Lower lobe of right lung (tissue), 2 donors: ENCODE results near the gene CAGE1. TPM values are rescaled to one million over a fixed set of nuclear protein-coding genes. Genes with fewer than 3 reads are reported as not detected.
A peak's percentile ranks its signal among the peaks of the same experiment; 100 is the strongest.

Source experiments
- ATAC-seq, 2 donors: fragments of 200-7000 bp; cut with Tn5 transposase; one replicate each; pipeline ENCODE4 v1.9.1; 2020 to 2022; ENCODE audit warnings: mild to moderate bottlenecking in 2 of 2, moderate library complexity in 2 of 2
- DNase-seq: peaks from one replicate; pipeline ENCODE4 v3.0.0-alpha.2; 2020
- H3K27ac ChIP-seq: fragments of 200-600 bp; one replicate; pipeline ENCODE4 v1.8.0; 2022
- H3K27me3 ChIP-seq: fragments of 200-600 bp; one replicate; pipeline ENCODE4 v1.8.0; 2022; ENCODE audit warnings: low read depth
- H3K36me3 ChIP-seq: fragments of 200-600 bp; one replicate; pipeline ENCODE4 v1.8.0; 2022; ENCODE audit warnings: mild to moderate bottlenecking
- H3K4me1 ChIP-seq: fragments of 200-600 bp; one replicate; pipeline ENCODE4 v1.8.0; 2022
- H3K4me3 ChIP-seq: fragments of 200-600 bp; one replicate; pipeline ENCODE4 v1.8.0; 2022; ENCODE audit warnings: mild to moderate bottlenecking
- H3K9me3 ChIP-seq: fragments of 200-600 bp; one replicate; pipeline ENCODE4 v1.8.0; 2022
- CTCF ChIP-seq: fragments of 200-600 bp; IDR thresholded peaks from one replicate; pipeline ENCODE4 v1.8.0; 2022; ENCODE audit warnings: antibody characterized with exemption, mild to moderate bottlenecking
- intact Hi-C: fragments of 100-400 bp; cut with DNase I; formaldehyde crosslinking; loops from one replicate; pipeline ENCODE4 v1.11.0; 2022
- total RNA-seq: library from RNA; stranded (reverse); fragmentation: NEBNext Ultra II Directional; extraction: Animal tissue kit (Norgen Biotek cat#: 25700); gene quantifications from one replicate; pipeline ENCODE4 v1.2.1, GENCODE V29; 2021
- donor health status: DM: no; HTN: yes; CAD: no; lungs with severe emphysema.

Gene CAGE1
- total RNA-seq, 1 donor from 2014 or later, result not detected

DNA sequence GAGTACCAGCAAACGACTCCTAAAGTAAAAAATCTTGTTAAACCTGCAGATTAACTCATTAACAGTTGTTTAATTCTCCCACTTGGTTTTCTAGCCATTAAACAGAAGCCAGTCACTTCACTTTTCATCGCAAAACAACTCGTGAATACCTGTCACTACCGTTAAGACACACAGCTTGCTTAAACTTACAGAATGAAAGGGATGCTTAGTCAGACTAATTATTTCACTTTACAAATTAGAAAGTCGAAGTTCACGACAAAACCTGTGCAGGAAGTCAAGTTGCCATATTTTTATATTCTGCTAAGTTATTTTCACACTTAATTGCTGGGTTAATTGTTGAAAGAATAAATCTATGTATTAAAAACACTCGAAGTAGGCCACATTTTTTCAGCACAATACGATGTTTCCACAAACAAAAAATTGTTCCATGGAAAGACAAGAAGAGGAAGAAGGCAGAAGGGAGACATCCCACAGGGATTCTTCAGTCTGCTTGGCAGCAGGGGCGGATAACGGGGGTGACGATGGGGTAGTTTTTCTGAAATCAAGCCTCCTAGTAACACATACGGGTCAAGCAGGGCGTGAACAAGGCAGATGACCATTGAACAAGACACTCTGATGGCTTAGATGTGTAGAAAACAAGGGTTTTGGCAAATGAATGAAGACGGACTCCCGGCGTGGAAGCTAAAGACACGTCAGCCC, 77.5 kb downstream of the CAGE1 start:
- no peak for TF ChIP-seq CTCF
- Histone ChIP-seq H3K9me3 (no peaks in the 10 kb centered on the region), H3K27me3 (no peaks in the 10 kb centered on the region), H3K36me3 (peaks cover 26% of the 10 kb centered on the region), H3K4me1 (peaks cover 41% of the 10 kb centered on the region), H3K27ac (peak overlapping the region; percentile 93), H3K4me3 (peak overlapping the region; percentile 96)
- peak in 1 of 2 donors; percentile 0 for ATAC-seq
- intact Hi-C loops, result no loop called here
- DNase-seq, result no peak

DNA sequence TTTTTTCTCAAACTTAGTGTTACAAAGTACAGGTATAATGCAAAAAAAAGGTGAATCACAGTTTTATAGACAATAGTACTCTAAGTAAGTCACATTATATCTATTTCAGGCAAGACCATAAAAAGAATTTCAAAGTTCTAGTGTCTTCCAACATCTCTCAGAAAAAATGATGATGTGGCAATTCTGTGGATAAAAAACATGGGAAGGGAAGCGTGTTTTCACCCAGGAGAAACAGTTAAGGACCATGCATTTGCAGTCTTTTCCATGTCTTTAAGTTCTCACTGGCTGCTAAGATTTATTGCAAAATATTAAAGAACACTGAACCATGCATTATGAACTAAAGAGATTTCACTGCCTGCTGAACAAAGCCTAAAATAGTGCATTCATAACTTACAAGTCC, 78.4 kb downstream of the CAGE1 start:
- H3K9me3 ChIP-seq, result no peaks in the 10 kb centered on the region
- H3K27ac ChIP-seq, result no peak overlapping the region
- H3K27me3 ChIP-seq, result no peaks in the 10 kb centered on the region
- peaks cover 35% of the 10 kb centered on the region for H3K36me3 ChIP-seq
- DNase-seq, result no peak
- no peak for TF ChIP-seq CTCF
- no peak for ATAC-seq
- peaks cover 41% of the 10 kb centered on the region for H3K4me1 ChIP-seq
- H3K4me3 ChIP-seq, result no peak overlapping the region
- intact Hi-C loops, result no loop called here

DNA sequence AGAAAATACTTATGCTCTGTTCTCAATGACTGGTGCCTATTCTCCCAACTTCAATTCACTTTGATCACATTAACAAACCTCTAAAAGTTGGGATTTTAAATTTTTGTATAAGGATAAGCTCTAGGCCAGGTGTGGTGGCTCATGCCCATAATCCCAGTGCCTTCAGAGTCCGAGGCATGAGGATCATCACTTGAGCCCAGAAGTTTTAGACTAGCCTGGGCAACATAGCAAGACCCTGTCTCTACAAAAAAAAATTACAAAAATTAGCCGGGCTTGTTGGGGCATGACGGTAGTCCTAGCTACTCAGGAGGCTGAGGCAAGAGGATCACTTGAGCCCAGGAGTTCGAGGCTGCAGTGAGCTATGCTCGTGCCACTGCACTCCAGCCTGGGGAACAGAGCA, 80.5 kb downstream of the CAGE1 start:
- no peak for ATAC-seq

GRCh38 chr6:7307533-7307932, 82.0 kb downstream of the CAGE1 start:
- Histone ChIP-seq H3K27me3 (no peaks in the 10 kb centered on the region), H3K4me3 (no peak overlapping the region), H3K36me3 (peaks cover 70% of the 10 kb centered on the region), H3K4me1 (peaks cover 40% of the 10 kb centered on the region), H3K27ac (no peak overlapping the region), H3K9me3 (no peaks in the 10 kb centered on the region)
- no peak for DNase-seq
- no peak for TF ChIP-seq CTCF
- ATAC-seq, result no peak
- intact Hi-C loops, result no loop called here

More for the DNA sequence above, 80.5 kb downstream of the CAGE1 start:
- no peak for DNase-seq
- no peak for TF ChIP-seq CTCF
- Histone ChIP-seq H3K36me3 (peaks cover 56% of the 10 kb centered on the region), H3K27me3 (no peaks in the 10 kb centered on the region), H3K4me1 (peaks cover 46% of the 10 kb centered on the region), H3K27ac (no peak overlapping the region), H3K9me3 (no peaks in the 10 kb centered on the region), H3K4me3 (no peak overlapping the region)
- intact Hi-C loops, result no loop called here

GRCh38 chr6:7304821-7305220, 84.7 kb downstream of the CAGE1 start:
- Histone ChIP-seq H3K27ac (no peak overlapping the region), H3K4me1 (peaks cover 21% of the 10 kb centered on the region), H3K27me3 (no peaks in the 10 kb centered on the region), H3K4me3 (no peak overlapping the region), H3K36me3 (peaks cover 97% of the 10 kb centered on the region), H3K9me3 (no peaks in the 10 kb centered on the region)
- TF ChIP-seq CTCF, result no peak
- no peak for DNase-seq
- intact Hi-C loops, result no loop called here
- ATAC-seq, result no peak
